Activated CD4-positive, alpha-beta T cell treated with anti-CD3 and anti-CD28 coated beads, Interleukin-2, amount 10 ng/mL, durations not matched to agents 7 days and 5 days (primary cell): Measurements from ENCODE around the gene APC. TPM values are rescaled to one million over a fixed set of nuclear protein-coding genes. Genes with fewer than 3 reads are reported as not detected.
A peak's percentile ranks its signal among the peaks of the same experiment; 100 is the strongest.

ENCODE experiments used
- CTCF ChIA-PET: fragments of 350-600 bp; sonication (Branson Sonifier 250); formaldehyde crosslinking; loops from one replicate; lab custom pipeline; 2021; ENCODE audit warnings: antibody characterized with exemption; lab: Charles Lee
- POLR2A ChIA-PET: fragments of 350-600 bp; sonication (Branson Sonifier 250); formaldehyde crosslinking; loops from one replicate; lab custom pipeline; 2021; ENCODE audit warnings: antibody characterized with exemption; lab: Charles Lee
- DNase-seq: peaks from one replicate; pipeline ENCODE4 v3.0.0-alpha.2; 2020
- H3K27ac Mint-ChIP-seq: one replicate; pipeline ENCODE4 v1.8.0; 2021; ENCODE audit warnings: mild to moderate bottlenecking, moderate library complexity, mixed read lengths
- H3K27me3 Mint-ChIP-seq: one replicate; pipeline ENCODE4 v1.8.0; 2021; ENCODE audit warnings: mixed read lengths
- H3K36me3 Mint-ChIP-seq: one replicate; pipeline ENCODE4 v1.8.0; 2021; ENCODE audit warnings: low read depth, mixed read lengths
- H3K4me1 Mint-ChIP-seq: one replicate; pipeline ENCODE4 v1.8.0; 2021; ENCODE audit warnings: mixed read lengths
- H3K4me3 Mint-ChIP-seq: one replicate; pipeline ENCODE4 v1.8.0; 2021; ENCODE audit warnings: mild to moderate bottlenecking, moderate library complexity, mixed read lengths
- H3K9me3 Mint-ChIP-seq: one replicate; pipeline ENCODE4 v1.8.0; 2021; ENCODE audit warnings: mixed read lengths
- total RNA-seq, 2 experiments: library from RNA; stranded (reverse); gene quantifications; one replicate each; pipeline ENCODE4 v1.2.3, GENCODE V29; 2021

The APC gene
- total RNA-seq, 2 experiments from 2014 or later = 21.5 to 25.7 TPM

DNA sequence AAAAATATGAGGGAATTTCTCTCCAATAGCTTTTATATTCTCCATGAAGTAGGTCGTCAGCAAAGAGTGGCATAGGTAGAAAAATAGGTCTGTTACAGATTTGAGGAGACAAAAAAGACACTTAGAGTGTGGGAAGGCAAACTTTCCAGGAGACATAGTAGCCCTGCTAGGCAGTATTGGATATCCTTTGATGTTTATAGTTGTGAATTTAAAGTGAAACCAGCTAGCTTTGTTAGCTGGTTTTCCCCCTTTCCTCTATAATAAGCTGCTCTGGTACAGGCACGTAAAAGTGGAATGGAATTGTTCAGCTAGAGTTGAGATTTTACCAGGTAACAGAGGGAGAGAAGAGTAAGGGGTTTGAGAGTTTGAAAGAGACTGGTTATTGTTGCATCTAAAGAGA lies 17.1 kb upstream of the APC start:
- Mint-ChIP-seq H3K9me3 (peaks cover 7% of the 10 kb centered on the region), H3K27me3 (no peaks in the 10 kb centered on the region), H3K4me3 (no peak overlapping the region), H3K27ac (no peak overlapping the region), H3K4me1 (peaks cover 16% of the 10 kb centered on the region), H3K36me3 (peaks cover 9% of the 10 kb centered on the region)
- ChIA-PET CTCF (no interaction called here), POLR2A (no interaction called here)
- DNase-seq = no peak

- Mint-ChIP-seq H3K9me3 (no peaks in the 10 kb centered on the region), H3K4me3 (no peak overlapping the region), H3K36me3 (peaks cover 3% of the 10 kb centered on the region), H3K27ac (no peak overlapping the region), H3K4me1 (peaks cover 10% of the 10 kb centered on the region), H3K27me3 (no peaks in the 10 kb centered on the region)
- ChIA-PET CTCF (interaction anchor here (1.1 kb wide), 1 partner anchor 10 kb away, joined by 3 read pairs; no protein-coding TSS in a partner anchor), POLR2A (no interaction called here)
- no peak for DNase-seq
Measured at GRCh38 chr5:112724901-112725300, 12.8 kb upstream of the APC start.

DNA sequence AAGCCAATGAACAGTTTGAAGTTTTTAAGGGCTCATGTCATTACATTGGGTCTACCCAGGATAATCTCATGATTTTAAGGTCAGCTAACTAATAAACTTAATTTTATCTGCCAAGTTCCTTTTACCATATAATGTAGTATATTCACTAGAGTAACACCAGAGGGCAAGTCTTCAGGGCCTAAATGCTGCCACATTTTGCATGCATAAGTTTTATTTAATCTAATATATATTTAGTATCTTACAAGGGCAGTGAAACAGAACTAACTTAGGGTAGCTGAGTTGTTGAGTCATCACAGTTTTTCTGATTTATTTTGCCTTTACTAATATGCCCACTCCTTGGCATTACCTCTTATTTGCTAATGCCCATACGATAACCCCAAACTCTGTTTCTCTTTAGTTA lies 8.1 kb upstream of the APC start:
- Mint-ChIP-seq H3K4me3 (no peak overlapping the region), H3K36me3 (no peaks in the 10 kb centered on the region), H3K9me3 (no peaks in the 10 kb centered on the region), H3K27ac (no peak overlapping the region), H3K27me3 (no peaks in the 10 kb centered on the region), H3K4me1 (peaks cover 1% of the 10 kb centered on the region)
- CTCF ChIA-PET = no interaction called here
- POLR2A ChIA-PET = no interaction called here
- DNase-seq = no peak

DNA sequence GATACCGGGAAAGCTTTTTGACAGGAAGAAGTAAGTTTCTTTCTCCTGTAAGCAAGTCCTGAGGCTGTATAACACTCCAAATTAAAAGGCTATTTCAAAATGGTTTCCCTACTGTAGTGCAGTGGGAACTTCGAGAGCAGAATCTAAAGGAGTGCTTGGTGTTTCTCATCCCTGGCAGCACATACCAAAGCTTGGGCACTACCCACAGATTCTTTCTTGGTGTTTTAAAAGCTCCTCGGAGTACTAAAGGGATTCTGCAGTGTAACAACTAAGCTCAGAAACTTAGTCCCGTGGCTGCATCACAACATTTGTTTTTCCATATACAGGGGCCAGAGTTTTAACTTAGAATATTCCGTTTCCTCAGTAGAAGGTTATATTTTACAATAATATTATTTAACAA lies 5.6 kb upstream of the APC start:
- Mint-ChIP-seq H3K4me3 (no peak overlapping the region), H3K27me3 (no peaks in the 10 kb centered on the region), H3K36me3 (no peaks in the 10 kb centered on the region), H3K4me1 (peaks cover 1% of the 10 kb centered on the region), H3K27ac (no peak overlapping the region), H3K9me3 (no peaks in the 10 kb centered on the region)
- POLR2A ChIA-PET = no interaction called here
- CTCF ChIA-PET = no interaction called here
- no peak for DNase-seq

GRCh38 chr5:112733586-112733985 lies 4.1 kb upstream of the APC start:
- ChIA-PET POLR2A (no interaction called here), CTCF (no interaction called here)
- no peaks in the 10 kb centered on the region for H3K9me3 Mint-ChIP-seq
- no peaks in the 10 kb centered on the region for H3K27me3 Mint-ChIP-seq
- H3K4me1 Mint-ChIP-seq = peaks cover 14% of the 10 kb centered on the region
- no peak overlapping the region for H3K27ac Mint-ChIP-seq
- no peaks in the 10 kb centered on the region for H3K36me3 Mint-ChIP-seq
- no peak for DNase-seq
- no peak overlapping the region for H3K4me3 Mint-ChIP-seq

DNA sequence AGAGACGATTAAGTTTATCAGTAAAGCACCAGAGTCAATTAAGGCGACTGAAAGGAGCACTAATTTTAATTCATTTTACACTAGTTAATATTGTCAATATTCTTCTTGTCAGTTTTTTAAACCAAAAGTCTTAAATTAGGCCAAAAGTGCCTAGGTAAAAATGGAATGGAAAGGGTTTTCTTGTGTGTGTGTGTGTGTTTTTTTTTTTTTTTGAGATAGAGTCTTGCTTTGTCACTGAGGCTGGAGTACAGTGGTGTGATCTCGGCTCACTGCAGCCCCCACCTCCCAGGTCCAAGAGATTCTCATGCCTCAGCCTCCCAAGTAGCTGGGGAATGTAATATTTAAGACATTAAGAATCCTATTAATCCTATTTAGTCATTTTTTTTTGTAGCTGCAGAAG lies 3.1 kb upstream of the APC start:
- Mint-ChIP-seq H3K9me3 (no peaks in the 10 kb centered on the region), H3K4me1 (peaks cover 12% of the 10 kb centered on the region), H3K36me3 (no peaks in the 10 kb centered on the region), H3K4me3 (no peak overlapping the region), H3K27me3 (no peaks in the 10 kb centered on the region), H3K27ac (no peak overlapping the region)
- ChIA-PET CTCF (interaction anchor here (1.5 kb wide), 1 partner anchor 10 kb away, joined by 3 read pairs; no protein-coding TSS in a partner anchor), POLR2A (no interaction called here)
- DNase-seq = no peak

DNA sequence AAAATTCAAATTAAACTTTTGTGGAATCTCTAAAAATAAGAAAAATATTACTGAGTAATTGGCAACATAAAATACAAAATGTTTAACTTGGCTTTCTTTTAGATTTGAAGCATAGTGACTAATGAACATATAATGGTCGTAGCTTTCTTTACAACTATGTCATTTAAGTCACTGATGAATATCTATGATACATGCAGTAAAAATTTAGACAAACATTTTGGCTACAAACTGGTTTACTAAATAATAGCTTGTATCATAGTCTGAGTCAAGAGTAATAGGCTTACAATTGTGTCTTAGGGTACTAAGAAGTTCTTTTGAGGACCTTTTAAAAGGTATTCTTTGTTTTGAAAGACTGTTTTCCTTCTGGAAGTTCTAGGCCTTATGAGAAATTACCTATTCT lies 2.0 kb upstream of the APC start:
- Mint-ChIP-seq H3K27me3 (no peaks in the 10 kb centered on the region), H3K36me3 (no peaks in the 10 kb centered on the region), H3K27ac (no peak overlapping the region), H3K4me3 (no peak overlapping the region), H3K9me3 (no peaks in the 10 kb centered on the region), H3K4me1 (peaks cover 12% of the 10 kb centered on the region)
- no peak for DNase-seq
- CTCF ChIA-PET = interaction anchor here (1.1 to 1.3 kb wide), 2 partner anchors 24 kb away, joined by 3 read pairs; no protein-coding TSS in a partner anchor
- POLR2A ChIA-PET = no interaction called here

- H3K4me3 Mint-ChIP-seq = peak overlapping the region; percentile 87
- DNase-seq = no peak
- POLR2A ChIA-PET = no interaction called here
Measured at GRCh38 chr5:112737070-112737462, 619 bp upstream of the APC start.

GRCh38 chr5:112738191-112738560 lies 491 bp downstream of the APC start:
- H3K9me3 Mint-ChIP-seq = no peaks in the 10 kb centered on the region

More at GRCh38 chr5:112737070-112737462, 619 bp upstream of the APC start:
- H3K36me3 Mint-ChIP-seq = peaks cover under 1% of the 10 kb centered on the region
- no peaks in the 10 kb centered on the region for H3K9me3 Mint-ChIP-seq
- CTCF ChIA-PET = interaction anchor here (0.6 to 1.0 kb wide), 5 partner anchors 9 to 319 kb away, joined by 3 to 4 read pairs (median 3); no protein-coding TSS in a partner anchor
- peaks cover 12% of the 10 kb centered on the region for H3K4me1 Mint-ChIP-seq
- H3K27ac Mint-ChIP-seq = no peak overlapping the region
- no peaks in the 10 kb centered on the region for H3K27me3 Mint-ChIP-seq

GRCh38 chr5:112742424-112742823 lies 4.7 kb downstream of the APC start:
- Mint-ChIP-seq H3K27ac (no peak overlapping the region), H3K27me3 (no peaks in the 10 kb centered on the region), H3K9me3 (no peaks in the 10 kb centered on the region), H3K4me1 (peaks cover 13% of the 10 kb centered on the region), H3K4me3 (no peak overlapping the region), H3K36me3 (peaks cover 5% of the 10 kb centered on the region)
- CTCF ChIA-PET = no interaction called here
- POLR2A ChIA-PET = no interaction called here
- no peak for DNase-seq

More at GRCh38 chr5:112738191-112738560, 491 bp downstream of the APC start:
- peak overlapping the region; percentile 87 for H3K4me3 Mint-ChIP-seq
- CTCF ChIA-PET = no interaction called here
- DNase-seq = peak; percentile 9
- peaks cover 12% of the 10 kb centered on the region for H3K4me1 Mint-ChIP-seq
- H3K27me3 Mint-ChIP-seq = no peaks in the 10 kb centered on the region
- POLR2A ChIA-PET = no interaction called here
- peak overlapping the region; percentile 82 for H3K27ac Mint-ChIP-seq
- peaks cover 5% of the 10 kb centered on the region for H3K36me3 Mint-ChIP-seq

DNA sequence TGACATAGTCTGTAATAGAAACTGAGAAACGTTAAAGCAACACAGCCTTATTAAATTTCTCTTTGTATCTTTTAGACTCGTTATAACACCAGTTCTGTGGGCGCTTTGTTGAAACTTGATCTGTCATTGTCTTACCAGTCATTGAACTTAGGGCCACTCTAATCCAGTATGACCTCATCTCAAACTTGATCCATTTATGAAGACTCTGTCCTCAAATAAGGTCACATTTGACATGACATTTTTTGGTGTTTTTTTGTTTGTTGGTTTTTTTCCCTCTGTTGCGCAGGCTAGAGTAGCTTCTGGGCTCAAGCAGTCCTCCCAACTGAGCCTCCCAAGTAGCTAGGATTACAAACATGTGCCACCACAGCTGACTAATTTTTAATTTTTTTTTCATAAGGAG lies 5.9 kb downstream of the APC start:
- H3K36me3 Mint-ChIP-seq = peaks cover 5% of the 10 kb centered on the region
- H3K4me3 Mint-ChIP-seq = no peak overlapping the region
- POLR2A ChIA-PET = no interaction called here
- no peak for DNase-seq
- no peak overlapping the region for H3K27ac Mint-ChIP-seq
- peaks cover 2% of the 10 kb centered on the region for H3K4me1 Mint-ChIP-seq
- H3K9me3 Mint-ChIP-seq = no peaks in the 10 kb centered on the region
- no peaks in the 10 kb centered on the region for H3K27me3 Mint-ChIP-seq
- CTCF ChIA-PET = interaction anchor here (1.2 kb wide), 1 partner anchor 26 kb away, joined by 3 read pairs; no protein-coding TSS in a partner anchor

- Mint-ChIP-seq H3K27me3 (no peaks in the 10 kb centered on the region), H3K36me3 (no peaks in the 10 kb centered on the region), H3K27ac (no peak overlapping the region), H3K4me1 (no peaks in the 10 kb centered on the region), H3K4me3 (no peak overlapping the region), H3K9me3 (no peaks in the 10 kb centered on the region)
- POLR2A ChIA-PET = no interaction called here
- no peak for DNase-seq
- CTCF ChIA-PET = no interaction called here
Measured at GRCh38 chr5:112752335-112752734, 14.7 kb downstream of the APC start.

DNA sequence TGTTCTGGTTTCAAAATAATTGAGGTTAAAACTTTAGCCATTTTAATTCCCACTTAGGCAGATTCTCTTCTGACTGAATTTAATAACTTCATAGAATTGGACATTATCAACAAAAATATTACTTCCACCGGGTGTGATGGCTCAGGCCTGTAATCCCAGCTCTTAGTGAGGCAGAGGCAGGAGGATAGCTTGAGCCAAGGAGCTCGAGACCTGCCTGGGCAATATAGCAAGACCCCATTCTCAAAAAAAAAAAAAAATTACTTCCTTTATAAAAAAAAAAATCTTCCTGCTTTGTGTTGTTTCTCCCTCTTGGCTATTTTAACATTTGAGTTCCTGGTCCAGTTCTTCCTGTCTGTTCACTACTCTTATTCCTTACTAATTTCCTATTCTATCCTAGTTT lies 18.0 kb downstream of the APC start:
- no peak overlapping the region for H3K4me3 Mint-ChIP-seq
- no peak for DNase-seq
- no peaks in the 10 kb centered on the region for H3K36me3 Mint-ChIP-seq
- ChIA-PET CTCF (interaction anchor here (0.7 to 1.0 kb wide), 2 partner anchors 16 to 176 kb away, joined by 3 to 5 read pairs; no protein-coding TSS in a partner anchor), POLR2A (no interaction called here)
- peaks cover 3% of the 10 kb centered on the region for H3K4me1 Mint-ChIP-seq
- no peak overlapping the region for H3K27ac Mint-ChIP-seq
- no peaks in the 10 kb centered on the region for H3K27me3 Mint-ChIP-seq
- no peaks in the 10 kb centered on the region for H3K9me3 Mint-ChIP-seq
